Neural progenitor cell (in vitro differentiated cells): Measurements from ENCODE around the gene LSM8. TPM values are rescaled to one million over a fixed set of nuclear protein-coding genes. Genes with fewer than 3 reads are reported as not detected.

Experiments
- DNase-seq: peaks from one replicate; pipeline ENCODE4 v3.0.0-alpha.2; 2016; ENCODE audit warnings: low spot score
- H2AFZ ChIP-seq: fragments of 200-600 bp; sonication (generic); replicated peaks from 2 replicates; pipeline ENCODE4 v1.6.1; 2016; ENCODE audit warnings: antibody characterized with exemption
- H3F3A ChIP-seq: fragments of 200-600 bp; sonication (generic); 2 replicates; pipeline ENCODE4 v1.6.1; 2016; ENCODE audit warnings: antibody characterized with exemption, low read depth
- H3K27ac ChIP-seq: fragments of 200-600 bp; sonication (generic); 2 replicates; pipeline ENCODE4 v1.5.1; 2016; ENCODE audit warnings: mild to moderate bottlenecking
- H3K27me3 ChIP-seq: fragments of 200-600 bp; sonication (generic); 2 replicates; pipeline ENCODE4 v1.6.1; 2016; ENCODE audit warnings: mild to moderate bottlenecking, moderate library complexity
- H3K36me3 ChIP-seq: fragments of 200-600 bp; sonication (generic); 2 replicates; pipeline ENCODE4 v1.5.1; 2016
- H3K4me1 ChIP-seq: fragments of 200-600 bp; sonication (generic); 2 replicates; pipeline ENCODE4 v1.6.1; 2016; ENCODE audit warnings: mixed run types
- H3K4me2 ChIP-seq: fragments of 200-600 bp; sonication (generic); 2 replicates; pipeline ENCODE4 v1.6.1; 2016
- H3K4me3 ChIP-seq: fragments of 200-600 bp; sonication (generic); 2 replicates; pipeline ENCODE4 v1.5.1; 2016
- H3K79me2 ChIP-seq: fragments of 200-600 bp; sonication (generic); 2 replicates; pipeline ENCODE4 v1.6.1; 2016; ENCODE audit warnings: low read depth
- H3K9ac ChIP-seq: fragments of 200-600 bp; sonication (generic); 2 replicates; pipeline ENCODE4 v1.6.1; 2016
- H3K9me3 ChIP-seq: fragments of 200-600 bp; sonication (generic); 2 replicates; pipeline ENCODE4 v1.5.1; 2016; ENCODE audit warnings: low read depth
- H4K20me1 ChIP-seq: fragments of 200-600 bp; sonication (generic); 2 replicates; pipeline ENCODE4 v1.6.1; 2016; ENCODE audit warnings: low read depth
- H3K27ac Mint-ChIP-seq: 3 replicates; pipeline ENCODE4 v1.8.0; 2021; ENCODE audit warnings: mixed read lengths
- H3K27me3 Mint-ChIP-seq: 2 replicates; pipeline ENCODE4 v1.8.0; 2022; ENCODE audit warnings: low read depth, mild to moderate bottlenecking, inconsistent platforms, moderate library complexity, mixed read lengths; ENCODE audit not compliant: insufficient read depth
- H3K36me3 Mint-ChIP-seq: 3 replicates; pipeline ENCODE4 v1.8.0; 2021; ENCODE audit warnings: mixed read lengths
- H3K4me1 Mint-ChIP-seq: 3 replicates; pipeline ENCODE4 v1.8.0; 2021; ENCODE audit warnings: mixed read lengths
- H3K4me3 Mint-ChIP-seq: 3 replicates; pipeline ENCODE4 v1.8.0; 2021; ENCODE audit warnings: mild to moderate bottlenecking, moderate library complexity, mixed read lengths
- H3K9me3 Mint-ChIP-seq: 3 replicates; pipeline ENCODE4 v1.8.0; 2020; ENCODE audit warnings: mixed read lengths
- CTCF ChIP-seq: fragments of 200-600 bp; sonication (generic); IDR thresholded peaks from 2 replicates; pipeline ENCODE4 v1.5.1; 2017; ENCODE audit warnings: antibody characterized with exemption, mild to moderate bottlenecking
- EZH2 ChIP-seq: fragments of 200-600 bp; sonication (generic); IDR thresholded peaks from 2 replicates; pipeline ENCODE4 v1.6.1; 2017; ENCODE audit warnings: antibody characterized with exemption, mild to moderate bottlenecking, moderate library complexity
- EZH2phosphoT487 ChIP-seq: fragments of 200-600 bp; sonication (generic); IDR thresholded peaks from 2 replicates; pipeline ENCODE4 v1.6.1; 2017; ENCODE audit warnings: antibody characterized with exemption
- total RNA-seq: library from RNA; depleted of rRNA; stranded (reverse); fragments of >200 nt; gene quantifications from 2 replicates; pipeline ENCODE4 v1.2.3, GENCODE V29; 2015; ENCODE audit warnings: low replicate concordance

Gene LSM8
- total RNA-seq, 1 donor from 2014 or later = 84.7 TPM

GRCh38 chr7:118179191-118179590 is 4.8 kb upstream of the LSM8 start:
- peaks cover 15% of the 10 kb centered on the region for H3K4me1 Mint-ChIP-seq
- TF ChIP-seq EZH2phosphoT487 = no peak
- TF ChIP-seq EZH2 = no peak
- no peak for TF ChIP-seq CTCF

DNA sequence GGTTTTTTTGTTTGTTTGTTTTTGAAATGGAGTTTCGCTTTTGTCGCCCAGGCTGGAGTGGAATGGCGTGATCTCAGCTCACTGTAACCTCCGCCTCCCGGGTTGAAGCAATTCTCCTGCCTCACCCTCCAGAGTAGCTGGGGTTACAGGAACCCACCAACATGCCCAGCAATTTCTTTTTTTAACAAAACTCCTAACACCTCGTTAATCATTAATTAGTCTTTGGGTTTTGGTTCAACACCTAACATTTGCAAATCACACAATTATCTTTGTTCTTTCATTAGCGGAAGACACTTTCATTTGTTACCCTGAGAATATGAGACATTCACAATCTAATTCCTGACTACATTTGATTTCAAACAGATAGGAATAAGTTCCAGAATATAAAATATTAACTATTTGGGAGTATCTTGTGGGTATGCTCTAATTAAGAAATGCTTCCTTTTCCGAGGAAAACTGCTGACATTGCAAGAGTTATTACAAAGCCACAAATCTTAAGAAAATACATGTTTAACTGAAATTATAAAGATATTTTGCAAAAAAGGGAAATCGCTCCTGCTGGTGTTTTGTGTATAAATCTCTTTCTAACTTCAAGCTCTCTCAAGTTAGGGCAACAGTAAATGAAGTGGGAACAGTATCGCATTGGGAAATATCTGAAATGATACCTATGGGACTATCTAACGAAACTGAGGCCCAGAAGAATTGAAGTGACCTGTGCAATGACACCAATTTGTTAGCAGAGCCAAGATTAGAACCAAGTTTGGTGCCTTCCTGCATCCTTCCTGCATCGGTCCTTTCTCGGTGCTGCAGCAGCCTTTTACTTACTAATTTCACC is 1.2 kb upstream of the LSM8 start:
- Histone ChIP-seq H3K27ac (no peak overlapping the region), H3K4me1 (peaks cover 26% of the 10 kb centered on the region), H3K9me3 (no peaks in the 10 kb centered on the region), H3K79me2 (peaks cover 51% of the 10 kb centered on the region), H3K27me3 (no peaks in the 10 kb centered on the region), H3K9ac (peak overlapping the region; percentile 90), H3K4me2 (peak overlapping the region; percentile 89), H3F3A (no peaks in the 10 kb centered on the region), H3K36me3 (peaks cover 25% of the 10 kb centered on the region), H2AFZ (no peak overlapping the region), H3K4me3 (peak overlapping the region; percentile 95), H4K20me1 (peaks cover 24% of the 10 kb centered on the region)
- Mint-ChIP-seq H3K9me3 (no peaks in the 10 kb centered on the region), H3K4me3 (peak overlapping the region; percentile 96), H3K36me3 (peaks cover 3% of the 10 kb centered on the region), H3K27me3 (no peaks in the 10 kb centered on the region), H3K27ac (peak overlapping the region; percentile 98), H3K4me1 (peaks cover 33% of the 10 kb centered on the region)
- no peak for DNase-seq
- TF ChIP-seq EZH2 = no peak
- TF ChIP-seq EZH2phosphoT487 = no peak
- no peak for TF ChIP-seq CTCF

More at GRCh38 chr7:118179191-118179590, 4.8 kb upstream of the LSM8 start:
- no peak for DNase-seq
- Histone ChIP-seq H3K4me3 (no peak overlapping the region), H3K79me2 (peaks cover 15% of the 10 kb centered on the region), H2AFZ (no peak overlapping the region), H3K27ac (no peak overlapping the region), H3K4me1 (peaks cover 6% of the 10 kb centered on the region), H3K27me3 (no peaks in the 10 kb centered on the region), H3K9ac (no peak overlapping the region), H3F3A (no peaks in the 10 kb centered on the region), H4K20me1 (no peaks in the 10 kb centered on the region), H3K4me2 (no peak overlapping the region), H3K9me3 (no peaks in the 10 kb centered on the region), H3K36me3 (no peaks in the 10 kb centered on the region)
- H3K9me3 Mint-ChIP-seq = no peaks in the 10 kb centered on the region
- no peaks in the 10 kb centered on the region for H3K27me3 Mint-ChIP-seq
- H3K27ac Mint-ChIP-seq = no peak overlapping the region
- H3K36me3 Mint-ChIP-seq = no peaks in the 10 kb centered on the region
- H3K4me3 Mint-ChIP-seq = no peak overlapping the region

- peak overlapping the region; percentile 90 for H3K9ac ChIP-seq
- H3K27me3 ChIP-seq = no peaks in the 10 kb centered on the region
- peak overlapping the region; percentile 71 for H2AFZ ChIP-seq
- peak overlapping the region; percentile 95 for H3K4me3 ChIP-seq
- H3K9me3 ChIP-seq = no peaks in the 10 kb centered on the region
- H3K27ac ChIP-seq = peak overlapping the region; percentile 53
- no peaks in the 10 kb centered on the region for H3F3A ChIP-seq
- Mint-ChIP-seq H3K4me1 (peaks cover 33% of the 10 kb centered on the region), H3K27ac (peak overlapping the region; percentile 98), H3K36me3 (peaks cover 6% of the 10 kb centered on the region), H3K9me3 (no peaks in the 10 kb centered on the region), H3K27me3 (no peaks in the 10 kb centered on the region), H3K4me3 (peak overlapping the region; percentile 96)
- no peak for TF ChIP-seq CTCF
- TF ChIP-seq EZH2phosphoT487 = no peak
- TF ChIP-seq EZH2 = no peak
- H3K36me3 ChIP-seq = peaks cover 29% of the 10 kb centered on the region
- peak overlapping the region; percentile 89 for H3K4me2 ChIP-seq
- peaks cover 24% of the 10 kb centered on the region for H4K20me1 ChIP-seq
- peaks cover 26% of the 10 kb centered on the region for H3K4me1 ChIP-seq
- H3K79me2 ChIP-seq = peaks cover 57% of the 10 kb centered on the region
- DNase-seq = no peak
Observed at GRCh38 chr7:118183428-118183785, 557 bp upstream of the LSM8 start.
